ENCODE measurements around the gene SUN2. TPM values are rescaled to one million over a fixed set of nuclear protein-coding genes. Genes with fewer than 3 reads are reported as not detected.

The SUN2 gene
- total and polyA plus RNA-seq, 10 of the 15 experiments (the other 5 are each of a cell fraction or from before 2014, with no cell fraction given) = 0.18 to 107 (median 35.9) TPM

- TF ChIP-seq USF2 (IDR thresholded peaks at IDR 0.05; ENCODE audit: borderline replicate concordance, low read depth, low read length) (no peak; the same call in 1 of the 2 replicates), CEBPZ (IDR thresholded peaks at IDR 0.05; ENCODE audit: low read depth, low read length) (no peak), BCLAF1 (IDR thresholded peaks at IDR 0.05) (0 out of 2 replicates have a peak, but pooled peaks have one; percentile 31), SRF (IDR thresholded peaks at IDR 0.05; ENCODE audit: low read depth in 2 of 2, low read length in 2 of 2) (no peak), CREB1 (IDR thresholded peaks at IDR 0.05; ENCODE audit: low read depth) (peak; percentile 99), PRDM15 (CRISPR knock-in tag; IDR thresholded peaks at IDR 0.05) (peak; percentile 62; the same call in 1 of the 2 replicates), NR2F1 (conservative IDR thresholded peaks at IDR 0.05) (peak; percentile 91), HDGF (IDR thresholded peaks at IDR 0.05) (no peak), SP1 (IDR thresholded peaks at IDR 0.05; ENCODE audit: low read depth, low read length) (peak; percentile 84), HDAC6 (IDR thresholded peaks at IDR 0.05; ENCODE audit: unreplicated experiment) (no peak), EP300 (IDR thresholded peaks at IDR 0.05; ENCODE audit: borderline replicate concordance in 1 of 2, control insufficient read depth in 1 of 2, low read depth in 2 of 2, low read length in 2 of 2) (peak; percentile 68 to 90; a peak in 3 of 4 replicates), NKRF (conservative IDR thresholded peaks at IDR 0.05) (peak; percentile 79), CHD2 (IDR thresholded peaks at IDR 0.05; ENCODE audit: borderline replicate concordance, low read depth, low read length) (peak; percentile 88), ZNF207 (IDR thresholded peaks at IDR 0.05; ENCODE audit: borderline replicate concordance) (peak; percentile 77; the same call in 1 of the 2 replicates)
These were observed 54.8 kb downstream of the SUN2 start, which contains the start of gene JOSD1 (continued) for GRCh38 chr22:38700789-38701628.

Measured in GM12878 (cell line).